IMR-90 (cell line): ENCODE results near the gene BAIAP2L1. TPM values are rescaled to one million over a fixed set of nuclear protein-coding genes. Genes with fewer than 3 reads are reported as not detected.

ENCODE experiments used
- ATAC-seq: fragments of 200-7000 bp; cut with Tn5 transposase; 2 replicates; pipeline ENCODE4 v1.9.1; 2020; ENCODE audit warnings: low read depth, mild to moderate bottlenecking, moderate library complexity
- BruUV-seq: library from RNA; stranded (reverse); fragments of 400-500 nt; replicated peaks from 2 replicates; lab custom pipeline; 2021; lab: Mats Ljungman, UMichigan
- CTCF ChIA-PET: fragments of 300-600 bp; formaldehyde crosslinking; extraction: SDS; loops from one replicate; lab custom pipeline; 2021; ENCODE audit warnings: antibody characterized with exemption; lab: Yijun Ruan, JAX
- POLR2A ChIA-PET: fragments of 300-600 bp; sonication (Branson Sonifier 250); formaldehyde crosslinking; loops from one replicate; lab custom pipeline; 2022; ENCODE audit warnings: antibody characterized with exemption; ENCODE audit not compliant: unreplicated experiment; lab: Charles Lee
- DNase-seq: peaks from one replicate; pipeline ENCODE4 v3.0.0; 2013
- H2AFZ ChIP-seq: replicated peaks from 2 replicates; pipeline ENCODE3; 2013; ENCODE audit warnings: low read length, mild to moderate bottlenecking; ENCODE audit not compliant: poor library complexity
- H2AK5ac ChIP-seq: 2 replicates; pipeline ENCODE4 v1.6.1; 2013; ENCODE audit warnings: low read depth, low read length, inconsistent platforms
- H2AK9ac ChIP-seq: replicated peaks from 2 replicates; pipeline ENCODE3; 2013; ENCODE audit warnings: mild to moderate bottlenecking, low read depth, low read length, moderate library complexity; ENCODE audit not compliant: poor library complexity
- H2BK120ac ChIP-seq: 2 replicates; pipeline ENCODE4 v1.6.1; 2013; ENCODE audit warnings: low read depth, low read length, inconsistent platforms
- H2BK15ac ChIP-seq: 3 replicates; pipeline ENCODE4 v1.6.1; 2013; ENCODE audit warnings: low read depth, low read length, inconsistent platforms
- H2BK20ac ChIP-seq: 2 replicates; pipeline ENCODE4 v1.6.1; 2013; ENCODE audit warnings: low read depth, mild to moderate bottlenecking, inconsistent platforms, low read length, moderate library complexity
- H2BK5ac ChIP-seq: 2 replicates; pipeline ENCODE4 v1.6.1; 2013; ENCODE audit warnings: mild to moderate bottlenecking, low read depth, low read length, inconsistent platforms; ENCODE audit not compliant: poor library complexity, severe bottlenecking
- H3K14ac ChIP-seq: replicated peaks from 2 replicates; pipeline ENCODE4 v1.6.1; 2013; ENCODE audit warnings: low read depth, low read length, inconsistent platforms
- H3K18ac ChIP-seq: 2 replicates; pipeline ENCODE4 v1.6.1; 2013; ENCODE audit warnings: low read depth, low read length, control low read depth
- H3K23ac ChIP-seq: 2 replicates; pipeline ENCODE4 v1.6.1; 2013; ENCODE audit warnings: low read depth, low read length, inconsistent platforms
- H3K27ac ChIP-seq: 2 replicates; pipeline ENCODE4 v1.5.1; 2013; ENCODE audit warnings: mild to moderate bottlenecking, control low read depth, low read length; ENCODE audit not compliant: insufficient read depth
- H3K27me3 ChIP-seq: 2 replicates; pipeline ENCODE4 v1.6.1; 2013; ENCODE audit warnings: low read length; ENCODE audit not compliant: control insufficient read depth, insufficient read depth
- H3K36me3 ChIP-seq: 2 replicates; pipeline ENCODE4 v1.6.1; 2013; ENCODE audit warnings: low read length, mixed read lengths; ENCODE audit not compliant: control insufficient read depth, insufficient read depth
- H3K4ac ChIP-seq: 2 replicates; pipeline ENCODE4 v1.6.1; 2013; ENCODE audit warnings: low read depth, low read length, inconsistent platforms
- H3K4me1 ChIP-seq: 2 replicates; pipeline ENCODE4 v1.6.1; 2013; ENCODE audit warnings: low read length, mixed read lengths; ENCODE audit not compliant: control insufficient read depth, insufficient read depth
- H3K4me2 ChIP-seq: 2 replicates; pipeline ENCODE4 v1.6.1; 2013; ENCODE audit warnings: low read depth, mild to moderate bottlenecking, control low read depth, low read length, moderate library complexity
- H3K4me3 ChIP-seq: 2 replicates; pipeline ENCODE4 v1.5.1; 2013; ENCODE audit warnings: low read depth, mild to moderate bottlenecking, control low read depth, low read length, moderate library complexity; ENCODE audit not compliant: insufficient read depth
- H3K56ac ChIP-seq: 2 replicates; pipeline ENCODE4 v1.6.1; 2013; ENCODE audit warnings: low read length, inconsistent platforms; ENCODE audit not compliant: insufficient read depth; ENCODE audit errors: extremely low read depth
- H3K79me1 ChIP-seq, 2 experiments: 2 replicates each; pipeline ENCODE4 v1.6.1; 2013; ENCODE audit warnings: low read length in 2 of 2, inconsistent platforms in 1 of 2, low read depth in 1 of 2
- H3K9ac ChIP-seq: 2 replicates; pipeline ENCODE4 v1.6.1; 2013; ENCODE audit warnings: low read depth, low read length, control low read depth
- H3K9me1 ChIP-seq: 2 replicates; pipeline ENCODE4 v1.6.1; 2013; ENCODE audit warnings: low read length, inconsistent platforms; ENCODE audit not compliant: insufficient read depth
- H3K9me3 ChIP-seq: 2 replicates; pipeline ENCODE4 v1.6.1; 2013; ENCODE audit warnings: low read length; ENCODE audit not compliant: control insufficient read depth, insufficient read depth
- H4K20me1 ChIP-seq: 2 replicates; pipeline ENCODE4 v1.6.1; 2013; ENCODE audit warnings: low read length, inconsistent platforms; ENCODE audit not compliant: insufficient read depth
- H4K5ac ChIP-seq: 2 replicates; pipeline ENCODE4 v1.6.1; 2013; ENCODE audit warnings: mild to moderate bottlenecking, low read depth, low read length, control low read depth
- H4K8ac ChIP-seq, 2 experiments: 2 replicates each; pipeline ENCODE4 v1.6.1; 2013; ENCODE audit warnings: low read depth in 2 of 2, low read length in 2 of 2, control low read depth in 1 of 2, inconsistent platforms in 1 of 2
- H4K91ac ChIP-seq: 2 replicates; pipeline ENCODE4 v1.6.1; 2013; ENCODE audit warnings: low read depth, low read length, inconsistent platforms; ENCODE audit not compliant: insufficient read depth
- CEBPB ChIP-seq: IDR thresholded peaks from 2 replicates; pipeline ENCODE4 v1.6.1; 2012; ENCODE audit warnings: low read depth, low read length, improper control_type of control experiment
- CHD1 ChIP-seq: IDR thresholded peaks from 2 replicates; pipeline ENCODE4 v1.6.1; 2012; ENCODE audit warnings: low read depth, low read length, improper control_type of control experiment
- NFE2L2 ChIP-seq: fragments of 150-350 bp; IDR thresholded peaks from 2 replicates; pipeline ENCODE4 v1.6.1; 2016; ENCODE audit warnings: low read depth, mild to moderate bottlenecking, low read length
- SMC3 ChIP-seq: fragments of 150-350 bp; IDR thresholded peaks from 2 replicates; pipeline ENCODE4 v1.6.1; 2016; ENCODE audit warnings: low read depth, mild to moderate bottlenecking, antibody characterized with exemption, low read length, moderate library complexity
- WGBS, 2 experiments: methylation state at CpG; one replicate each; pipeline versions ENCODE4 v1.1.5 to v1.1.7; 2013; ENCODE audit warnings: missing lambda C conversion rate in 2 of 2; ENCODE audit not compliant: insufficient read length in 1 of 2; ENCODE audit errors: extremely low coverage in 2 of 2; 5-methylcytosine and 5-hydroxymethylcytosine counted together
- dilution Hi-C: fragments of 300-500 bp; cut with HindIII; formaldehyde crosslinking; loops from one replicate; pipeline ENCODE4 v1.14.3; 2018; ENCODE audit warnings: low sequenced_read_pairs; ENCODE audit not compliant: unreplicated experiment
- in situ Hi-C: fragments of 300-500 bp; cut with MboI; formaldehyde crosslinking; loops from 3 replicates; pipeline ENCODE4 v1.14.3; 2019; ENCODE audit warnings: low sequenced_read_pairs, inconsistent platforms, mixed read lengths
- intact Hi-C: fragments of 100-400 bp; cut with micrococcal nuclease; formaldehyde crosslinking; loops from 2 replicates; pipeline ENCODE4 v1.10.0; 2022
- polyA plus RNA-seq, 3 experiments: library from polyadenylated mRNA; depleted of rRNA; stranded (reverse); fragments of >200 nt; gene quantifications; 2 replicates each; pipeline ENCODE4 v1.2.3, GENCODE V29; 2012; ENCODE audit warnings: low replicate concordance in 1 of 3
- total RNA-seq: library from RNA; depleted of rRNA; stranded (reverse); fragments of >200 nt; gene quantifications from 2 replicates; pipeline ENCODE4 v1.2.3, GENCODE V29; 2012
- TF ChIP-seq, protein P1 (sequence below): fragments of 150-350 bp; IDR thresholded peaks from 2 replicates; pipeline ENCODE4 v1.6.1; 2017; ENCODE audit warnings: mild to moderate bottlenecking, antibody characterized with exemption, low read length, low read depth
- TF ChIP-seq, protein P2 (sequence below): fragments of 150-350 bp; IDR thresholded peaks from 2 replicates; pipeline ENCODE4 v1.6.1; 2016; ENCODE audit warnings: low read depth, mild to moderate bottlenecking, low read length, moderate library complexity, borderline replicate concordance

Gene BAIAP2L1
- total and polyA plus RNA-seq, 2 of the 4 experiments (the other 2 are of a cell fraction), result 2.2 to 6.0 TPM

DNA sequence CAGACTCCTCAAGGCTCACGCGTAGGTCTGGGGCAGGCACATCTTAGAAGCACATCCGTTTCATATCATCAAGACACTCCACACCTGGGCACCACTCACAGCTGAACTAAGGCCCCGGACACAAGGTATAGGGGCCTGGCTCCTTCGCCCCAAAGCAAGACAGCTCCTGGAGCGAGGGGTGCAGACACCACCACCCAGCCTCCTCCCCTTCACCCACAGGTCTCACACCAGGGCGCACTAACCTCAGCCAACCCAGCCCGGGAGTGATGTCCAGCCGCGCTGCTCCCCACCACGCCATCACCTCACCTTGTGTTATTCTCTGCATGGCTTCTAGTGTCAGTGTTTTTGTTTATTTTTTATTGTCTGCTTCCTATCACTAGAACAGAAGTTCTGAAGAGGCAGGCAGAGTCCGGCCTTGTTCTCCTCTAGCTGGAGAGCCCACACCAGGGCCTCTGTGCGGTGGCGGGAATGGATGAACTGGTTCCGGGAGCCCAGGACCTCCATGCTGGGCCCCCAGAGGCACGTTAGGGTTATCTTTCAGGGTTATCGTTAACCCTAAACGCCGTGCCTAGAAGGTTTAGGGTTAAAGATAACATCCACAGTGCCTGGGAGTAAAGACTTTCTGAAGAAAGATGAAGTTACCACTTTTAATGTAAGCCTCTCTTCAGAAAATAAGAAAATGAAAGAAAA lies 97.6 kb downstream of the BAIAP2L1 start:
- Histone ChIP-seq H2BK5ac (no peak overlapping the region), H4K91ac (no peak overlapping the region), H2BK120ac (no peak overlapping the region), H3K9me1 (peaks cover 6% of the 10 kb centered on the region), H2AK9ac (no peak overlapping the region), H3K36me3 (peaks cover 11% of the 10 kb centered on the region), H3K56ac (no peak overlapping the region), H3K27me3 (no peaks in the 10 kb centered on the region), H3K18ac (no peak overlapping the region), H3K27ac (no peak overlapping the region), H3K4me2 (no peak overlapping the region), H4K20me1 (no peaks in the 10 kb centered on the region), H3K4me3 (no peak overlapping the region), H2AFZ (no peak overlapping the region), H4K5ac (no peak overlapping the region), H3K9me3 (no peaks in the 10 kb centered on the region), H3K79me1 (peaks cover 4 to 11% of the 10 kb centered on the region in 2 experiments; a peak in 2 of 4 replicates), H3K9ac (no peak overlapping the region), H3K4me1 (no peaks in the 10 kb centered on the region; the same call in 1 of the 2 replicates), H3K4ac (no peak overlapping the region), H4K8ac (no peak overlapping the region), H3K23ac (no peak overlapping the region), H3K14ac (no peak overlapping the region), H2BK15ac (no peak overlapping the region), H2AK5ac (no peak overlapping the region), H2BK20ac (no peak overlapping the region)
- POLR2A ChIA-PET, result no interaction called here
- 87% methylated on average over 4 of the region's 19 CpGs; no CpG with 5 or more reads in 1 of the 2 experiments for WGBS, 2 experiments
- intact Hi-C loops (no loop called here), dilution Hi-C loops (no loop called here), in situ Hi-C loops (loop anchor here (25.0 kb wide), 1 partner anchor 434 kb away; no protein-coding TSS in a partner anchor)
- CTCF ChIA-PET, result interaction anchor here (0.5 kb wide), 1 partner anchor 32 kb away, joined by 4 read pairs; no protein-coding TSS in a partner anchor
- no peak for DNase-seq
- no TSS peak for BruUV-seq
- no peak for ATAC-seq
- TF ChIP-seq SMC3 (no peak), CEBPB (no peak), NFE2L2 (no peak), CHD1 (no peak)
- TF ChIP-seq, protein P1, sequence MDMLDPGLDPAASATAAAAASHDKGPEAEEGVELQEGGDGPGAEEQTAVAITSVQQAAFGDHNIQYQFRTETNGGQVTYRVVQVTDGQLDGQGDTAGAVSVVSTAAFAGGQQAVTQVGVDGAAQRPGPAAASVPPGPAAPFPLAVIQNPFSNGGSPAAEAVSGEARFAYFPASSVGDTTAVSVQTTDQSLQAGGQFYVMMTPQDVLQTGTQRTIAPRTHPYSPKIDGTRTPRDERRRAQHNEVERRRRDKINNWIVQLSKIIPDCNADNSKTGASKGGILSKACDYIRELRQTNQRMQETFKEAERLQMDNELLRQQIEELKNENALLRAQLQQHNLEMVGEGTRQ, result no peak
- TF ChIP-seq, protein P2, sequence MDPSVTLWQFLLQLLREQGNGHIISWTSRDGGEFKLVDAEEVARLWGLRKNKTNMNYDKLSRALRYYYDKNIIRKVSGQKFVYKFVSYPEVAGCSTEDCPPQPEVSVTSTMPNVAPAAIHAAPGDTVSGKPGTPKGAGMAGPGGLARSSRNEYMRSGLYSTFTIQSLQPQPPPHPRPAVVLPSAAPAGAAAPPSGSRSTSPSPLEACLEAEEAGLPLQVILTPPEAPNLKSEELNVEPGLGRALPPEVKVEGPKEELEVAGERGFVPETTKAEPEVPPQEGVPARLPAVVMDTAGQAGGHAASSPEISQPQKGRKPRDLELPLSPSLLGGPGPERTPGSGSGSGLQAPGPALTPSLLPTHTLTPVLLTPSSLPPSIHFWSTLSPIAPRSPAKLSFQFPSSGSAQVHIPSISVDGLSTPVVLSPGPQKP, result no peak
